WTC11 (cell line): ENCODE measurements around the gene FNDC3B. TPM values are rescaled to one million over a fixed set of nuclear protein-coding genes. Genes with fewer than 3 reads are reported as not detected.

Source experiments
- ATAC-seq: fragments of 200-7000 bp; cut with Tn5 transposase; 2 replicates; pipeline ENCODE4 v1.10.0; 2021; ENCODE audit warnings: mild to moderate bottlenecking, moderate library complexity
- CTCF ChIA-PET: fragments of 300-600 bp; sonication (Branson Sonifier 250); formaldehyde crosslinking; loops from one replicate; lab custom pipeline; 2021; ENCODE audit warnings: antibody characterized with exemption; lab: Charles Lee
- POLR2A ChIA-PET: fragments of 350-600 bp; sonication (Branson Sonifier 250); formaldehyde crosslinking; loops from one replicate; lab custom pipeline; 2021; ENCODE audit warnings: antibody characterized with exemption; lab: Charles Lee
- DNase-seq: peaks from one replicate; pipeline ENCODE4 v3.0.0; 2021; ENCODE audit warnings: low spot score
- H3K27ac Mint-ChIP-seq: 2 replicates; pipeline ENCODE4 v1.8.0; 2021; ENCODE audit warnings: mixed read lengths
- H3K27me3 Mint-ChIP-seq: 2 replicates; pipeline ENCODE4 v1.8.0; 2021; ENCODE audit warnings: low read depth, mild to moderate bottlenecking, moderate library complexity, mixed read lengths
- H3K36me3 Mint-ChIP-seq: 2 replicates; pipeline ENCODE4 v1.8.0; 2021; ENCODE audit warnings: mixed read lengths
- H3K4me1 Mint-ChIP-seq: 2 replicates; pipeline ENCODE4 v1.8.0; 2022; ENCODE audit warnings: mixed read lengths
- H3K4me3 Mint-ChIP-seq: 2 replicates; pipeline ENCODE4 v1.8.0; 2021; ENCODE audit warnings: mild to moderate bottlenecking, moderate library complexity, mixed read lengths
- H3K9me3 Mint-ChIP-seq: 2 replicates; pipeline ENCODE4 v1.8.0; 2021; ENCODE audit warnings: mixed read lengths
- CBFB ChIP-seq: sonication (generic); formaldehyde crosslinking; IDR thresholded peaks from 2 replicates; pipeline ENCODE4 v1.8.1; 2022; ENCODE audit warnings: mild to moderate bottlenecking, low read depth, missing genetic modification reagents
- ETV6 ChIP-seq: sonication (generic); formaldehyde crosslinking; IDR thresholded peaks from 2 replicates; pipeline ENCODE4 v1.8.1; 2022; ENCODE audit warnings: mild to moderate bottlenecking, missing genetic modification reagents
- GABPB1 ChIP-seq: sonication (generic); formaldehyde crosslinking; IDR thresholded peaks from 2 replicates; pipeline ENCODE4 v1.8.1; 2023; ENCODE audit warnings: mild to moderate bottlenecking, missing genetic modification reagents
- SP1 ChIP-seq: sonication (generic); formaldehyde crosslinking; conservative IDR thresholded peaks from 2 replicates; pipeline ENCODE4 v1.8.1; 2022; ENCODE audit warnings: missing genetic modification reagents
- ZNF121 ChIP-seq: sonication (generic); formaldehyde crosslinking; IDR thresholded peaks from 2 replicates; pipeline ENCODE4 v1.8.0; 2023; ENCODE audit warnings: missing genetic modification reagents
- ZNF423 ChIP-seq: fragments of 250-450 bp; sonication (Bioruptor Pico); IDR thresholded peaks from 2 replicates; pipeline ENCODE4 v2.1.2; 2022; ENCODE audit warnings: mild to moderate bottlenecking, moderate library complexity
- ZNF671 ChIP-seq: fragments of 250-450 bp; sonication (Bioruptor Pico); IDR thresholded peaks from 2 replicates; pipeline ENCODE4 v1.8.0; 2021; ENCODE audit warnings: mild to moderate bottlenecking
- total RNA-seq: library from RNA; stranded (reverse); gene quantifications from 3 replicates; pipeline ENCODE4 v1.2.3, GENCODE V29; 2021
- TF ChIP-seq, protein P1 (sequence below): fragments of 250-450 bp; sonication (Bioruptor Pico); IDR thresholded peaks from 2 replicates; pipeline ENCODE4 v1.9.0; 2021; ENCODE audit warnings: mild to moderate bottlenecking
- TF ChIP-seq, protein P2 (sequence below): fragments of 250-450 bp; sonication (Bioruptor Pico); IDR thresholded peaks from 2 replicates; pipeline ENCODE4 v1.9.0; 2021; ENCODE audit warnings: moderate library complexity, mild to moderate bottlenecking, inconsistent platforms, borderline replicate concordance
- TF ChIP-seq, protein P3 (sequence below): fragments of 250-450 bp; sonication (Bioruptor Pico); IDR thresholded peaks from 2 replicates; pipeline ENCODE4 v2.1.2; 2022; ENCODE audit warnings: mild to moderate bottlenecking, moderate library complexity
- TF ChIP-seq, protein P4 (sequence below): sonication (generic); formaldehyde crosslinking; IDR thresholded peaks from 2 replicates; pipeline ENCODE4 v1.8.1; 2022; ENCODE audit warnings: low read depth, missing genetic modification reagents, borderline replicate concordance
- TF ChIP-seq, protein P5 (sequence below): sonication (generic); formaldehyde crosslinking; IDR thresholded peaks from 2 replicates; pipeline ENCODE4 v1.8.1; 2023; ENCODE audit warnings: mild to moderate bottlenecking, missing genetic modification reagents, borderline replicate concordance
- TF ChIP-seq, protein P6 (sequence below): fragments of 250-450 bp; sonication (Bioruptor Pico); IDR thresholded peaks from 2 replicates; pipeline ENCODE4 v1.9.0; 2021; ENCODE audit warnings: mild to moderate bottlenecking

The FNDC3B gene
- total RNA-seq, 1 experiment from 2014 or later: 42.8 TPM

DNA sequence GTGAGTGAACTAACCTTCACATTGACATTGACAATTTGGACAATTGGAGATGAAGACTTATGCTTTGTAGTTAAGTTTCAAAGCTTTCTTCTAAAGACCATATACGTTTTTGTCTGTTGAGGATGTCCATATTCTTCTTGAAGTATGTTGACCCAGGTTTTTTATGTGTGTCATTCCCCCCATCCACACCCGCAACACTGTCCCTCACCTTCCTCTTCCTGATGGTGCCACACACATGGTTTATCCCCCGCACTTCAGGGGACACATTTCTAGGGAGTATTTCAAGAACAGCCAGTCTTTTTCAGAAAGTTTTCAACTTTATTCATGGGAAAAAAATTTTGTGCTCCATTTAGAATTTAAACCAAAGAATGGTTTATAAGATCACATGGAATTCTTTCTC, 303.7 kb downstream of the FNDC3B start (continued):
- TF ChIP-seq ZNF423 (CRISPR knock-in tag): no peak

DNA sequence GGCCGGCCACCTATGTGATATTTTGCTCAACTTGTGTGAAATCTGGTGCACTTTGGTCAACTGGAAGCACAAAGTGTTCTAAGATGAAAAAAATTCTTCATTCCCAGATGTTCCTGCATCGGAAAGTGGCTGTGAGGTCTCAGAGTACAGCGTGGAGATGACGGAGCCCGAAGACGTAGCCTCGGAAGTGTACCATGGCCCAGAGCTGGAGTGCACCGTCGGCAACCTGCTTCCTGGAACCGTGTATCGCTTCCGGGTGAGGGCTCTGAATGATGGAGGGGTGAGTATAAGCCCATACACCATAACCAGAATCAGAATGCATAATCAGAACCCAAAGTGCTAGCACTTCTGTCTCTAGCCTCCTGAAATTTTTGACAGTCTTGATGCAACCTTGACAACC, 304.6 kb downstream of the FNDC3B start:
- peaks cover 50% of the 10 kb centered on the region for H3K36me3 Mint-ChIP-seq

DNA sequence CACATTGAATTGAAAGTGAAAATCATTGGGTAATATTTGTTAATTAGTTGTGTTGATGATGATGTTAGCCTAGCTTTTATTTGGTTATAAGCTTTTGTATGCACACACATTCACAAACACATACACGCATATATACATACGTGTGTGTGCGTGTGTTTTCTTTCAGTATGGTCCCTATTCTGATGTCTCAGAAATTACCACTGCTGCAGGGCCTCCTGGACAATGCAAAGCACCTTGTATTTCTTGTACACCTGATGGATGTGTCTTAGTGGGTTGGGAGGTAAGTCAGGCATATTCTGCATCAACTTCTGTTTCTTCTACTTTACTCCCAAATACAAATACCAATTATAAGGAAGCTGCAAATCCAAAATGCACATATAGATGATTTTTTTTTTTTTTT, 306.8 kb downstream of the FNDC3B start:
- no peak overlapping the region for H3K27ac Mint-ChIP-seq
- ChIA-PET POLR2A (no interaction called here), CTCF (no interaction called here)
- H3K4me3 Mint-ChIP-seq: no peak overlapping the region
- H3K27me3 Mint-ChIP-seq: no peaks in the 10 kb centered on the region
- ATAC-seq (no peak), DNase-seq (no peak)
- no peaks in the 10 kb centered on the region for H3K9me3 Mint-ChIP-seq
- peaks cover 57% of the 10 kb centered on the region for H3K36me3 Mint-ChIP-seq
- H3K4me1 Mint-ChIP-seq: no peaks in the 10 kb centered on the region
- TF ChIP-seq ZNF121 (CRISPR knock-in tag) (no peak), CBFB (CRISPR knock-in tag) (no peak), SP1 (CRISPR knock-in tag) (no peak), ETV6 (CRISPR knock-in tag) (no peak), ZNF671 (no peak)
- TF ChIP-seq, protein P1, sequence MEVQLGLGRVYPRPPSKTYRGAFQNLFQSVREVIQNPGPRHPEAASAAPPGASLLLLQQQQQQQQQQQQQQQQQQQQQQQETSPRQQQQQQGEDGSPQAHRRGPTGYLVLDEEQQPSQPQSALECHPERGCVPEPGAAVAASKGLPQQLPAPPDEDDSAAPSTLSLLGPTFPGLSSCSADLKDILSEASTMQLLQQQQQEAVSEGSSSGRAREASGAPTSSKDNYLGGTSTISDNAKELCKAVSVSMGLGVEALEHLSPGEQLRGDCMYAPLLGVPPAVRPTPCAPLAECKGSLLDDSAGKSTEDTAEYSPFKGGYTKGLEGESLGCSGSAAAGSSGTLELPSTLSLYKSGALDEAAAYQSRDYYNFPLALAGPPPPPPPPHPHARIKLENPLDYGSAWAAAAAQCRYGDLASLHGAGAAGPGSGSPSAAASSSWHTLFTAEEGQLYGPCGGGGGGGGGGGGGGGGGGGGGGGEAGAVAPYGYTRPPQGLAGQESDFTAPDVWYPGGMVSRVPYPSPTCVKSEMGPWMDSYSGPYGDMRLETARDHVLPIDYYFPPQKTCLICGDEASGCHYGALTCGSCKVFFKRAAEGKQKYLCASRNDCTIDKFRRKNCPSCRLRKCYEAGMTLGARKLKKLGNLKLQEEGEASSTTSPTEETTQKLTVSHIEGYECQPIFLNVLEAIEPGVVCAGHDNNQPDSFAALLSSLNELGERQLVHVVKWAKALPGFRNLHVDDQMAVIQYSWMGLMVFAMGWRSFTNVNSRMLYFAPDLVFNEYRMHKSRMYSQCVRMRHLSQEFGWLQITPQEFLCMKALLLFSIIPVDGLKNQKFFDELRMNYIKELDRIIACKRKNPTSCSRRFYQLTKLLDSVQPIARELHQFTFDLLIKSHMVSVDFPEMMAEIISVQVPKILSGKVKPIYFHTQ: no peak
- TF ChIP-seq, protein P2, sequence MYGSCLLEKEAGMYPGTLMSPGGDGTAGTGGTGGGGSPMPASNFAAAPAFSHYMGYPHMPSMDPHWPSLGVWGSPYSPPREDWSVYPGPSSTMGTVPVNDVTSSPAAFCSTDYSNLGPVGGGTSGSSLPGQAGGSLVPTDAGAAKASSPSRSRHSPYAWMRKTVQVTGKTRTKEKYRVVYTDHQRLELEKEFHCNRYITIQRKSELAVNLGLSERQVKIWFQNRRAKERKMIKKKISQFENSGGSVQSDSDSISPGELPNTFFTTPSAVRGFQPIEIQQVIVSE (CRISPR knock-in tag): no peak
- TF ChIP-seq, protein P3, sequence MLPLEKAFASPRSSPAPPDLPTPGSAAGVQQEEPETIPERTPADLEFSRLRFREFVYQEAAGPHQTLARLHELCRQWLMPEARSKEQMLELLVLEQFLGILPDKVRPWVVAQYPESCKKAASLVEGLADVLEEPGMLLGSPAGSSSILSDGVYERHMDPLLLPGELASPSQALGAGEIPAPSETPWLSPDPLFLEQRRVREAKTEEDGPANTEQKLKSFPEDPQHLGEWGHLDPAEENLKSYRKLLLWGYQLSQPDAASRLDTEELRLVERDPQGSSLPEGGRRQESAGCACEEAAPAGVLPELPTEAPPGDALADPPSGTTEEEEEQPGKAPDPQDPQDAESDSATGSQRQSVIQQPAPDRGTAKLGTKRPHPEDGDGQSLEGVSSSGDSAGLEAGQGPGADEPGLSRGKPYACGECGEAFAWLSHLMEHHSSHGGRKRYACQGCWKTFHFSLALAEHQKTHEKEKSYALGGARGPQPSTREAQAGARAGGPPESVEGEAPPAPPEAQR (CRISPR knock-in tag): no peak
- TF ChIP-seq, protein P4, sequence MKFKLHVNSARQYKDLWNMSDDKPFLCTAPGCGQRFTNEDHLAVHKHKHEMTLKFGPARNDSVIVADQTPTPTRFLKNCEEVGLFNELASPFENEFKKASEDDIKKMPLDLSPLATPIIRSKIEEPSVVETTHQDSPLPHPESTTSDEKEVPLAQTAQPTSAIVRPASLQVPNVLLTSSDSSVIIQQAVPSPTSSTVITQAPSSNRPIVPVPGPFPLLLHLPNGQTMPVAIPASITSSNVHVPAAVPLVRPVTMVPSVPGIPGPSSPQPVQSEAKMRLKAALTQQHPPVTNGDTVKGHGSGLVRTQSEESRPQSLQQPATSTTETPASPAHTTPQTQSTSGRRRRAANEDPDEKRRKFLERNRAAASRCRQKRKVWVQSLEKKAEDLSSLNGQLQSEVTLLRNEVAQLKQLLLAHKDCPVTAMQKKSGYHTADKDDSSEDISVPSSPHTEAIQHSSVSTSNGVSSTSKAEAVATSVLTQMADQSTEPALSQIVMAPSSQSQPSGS (CRISPR knock-in tag): no peak
- TF ChIP-seq, protein P5, sequence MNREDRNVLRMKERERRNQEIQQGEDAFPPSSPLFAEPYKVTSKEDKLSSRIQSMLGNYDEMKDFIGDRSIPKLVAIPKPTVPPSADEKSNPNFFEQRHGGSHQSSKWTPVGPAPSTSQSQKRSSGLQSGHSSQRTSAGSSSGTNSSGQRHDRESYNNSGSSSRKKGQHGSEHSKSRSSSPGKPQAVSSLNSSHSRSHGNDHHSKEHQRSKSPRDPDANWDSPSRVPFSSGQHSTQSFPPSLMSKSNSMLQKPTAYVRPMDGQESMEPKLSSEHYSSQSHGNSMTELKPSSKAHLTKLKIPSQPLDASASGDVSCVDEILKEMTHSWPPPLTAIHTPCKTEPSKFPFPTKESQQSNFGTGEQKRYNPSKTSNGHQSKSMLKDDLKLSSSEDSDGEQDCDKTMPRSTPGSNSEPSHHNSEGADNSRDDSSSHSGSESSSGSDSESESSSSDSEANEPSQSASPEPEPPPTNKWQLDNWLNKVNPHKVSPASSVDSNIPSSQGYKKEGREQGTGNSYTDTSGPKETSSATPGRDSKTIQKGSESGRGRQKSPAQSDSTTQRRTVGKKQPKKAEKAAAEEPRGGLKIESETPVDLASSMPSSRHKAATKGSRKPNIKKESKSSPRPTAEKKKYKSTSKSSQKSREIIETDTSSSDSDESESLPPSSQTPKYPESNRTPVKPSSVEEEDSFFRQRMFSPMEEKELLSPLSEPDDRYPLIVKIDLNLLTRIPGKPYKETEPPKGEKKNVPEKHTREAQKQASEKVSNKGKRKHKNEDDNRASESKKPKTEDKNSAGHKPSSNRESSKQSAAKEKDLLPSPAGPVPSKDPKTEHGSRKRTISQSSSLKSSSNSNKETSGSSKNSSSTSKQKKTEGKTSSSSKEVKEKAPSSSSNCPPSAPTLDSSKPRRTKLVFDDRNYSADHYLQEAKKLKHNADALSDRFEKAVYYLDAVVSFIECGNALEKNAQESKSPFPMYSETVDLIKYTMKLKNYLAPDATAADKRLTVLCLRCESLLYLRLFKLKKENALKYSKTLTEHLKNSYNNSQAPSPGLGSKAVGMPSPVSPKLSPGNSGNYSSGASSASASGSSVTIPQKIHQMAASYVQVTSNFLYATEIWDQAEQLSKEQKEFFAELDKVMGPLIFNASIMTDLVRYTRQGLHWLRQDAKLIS (CRISPR knock-in tag): no peak

More for the DNA sequence above, 304.6 kb downstream of the FNDC3B start:
- H3K27me3 Mint-ChIP-seq: no peaks in the 10 kb centered on the region
- TF ChIP-seq, protein P3 (CRISPR knock-in tag): no peak
- TF ChIP-seq CBFB (CRISPR knock-in tag): no peak
- TF ChIP-seq GABPB1 (CRISPR knock-in tag): no peak
- TF ChIP-seq, protein P6, sequence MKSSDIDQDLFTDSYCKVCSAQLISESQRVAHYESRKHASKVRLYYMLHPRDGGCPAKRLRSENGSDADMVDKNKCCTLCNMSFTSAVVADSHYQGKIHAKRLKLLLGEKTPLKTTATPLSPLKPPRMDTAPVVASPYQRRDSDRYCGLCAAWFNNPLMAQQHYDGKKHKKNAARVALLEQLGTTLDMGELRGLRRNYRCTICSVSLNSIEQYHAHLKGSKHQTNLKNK (CRISPR knock-in tag): no peak
- TF ChIP-seq, all 79 proteins: peak for 0
- H3K4me1 Mint-ChIP-seq: no peaks in the 10 kb centered on the region
- DNase-seq (no peak), ATAC-seq (no peak)
- no peak overlapping the region for H3K27ac Mint-ChIP-seq
- no peaks in the 10 kb centered on the region for H3K9me3 Mint-ChIP-seq
- no peak overlapping the region for H3K4me3 Mint-ChIP-seq
- CTCF ChIA-PET: no interaction called here
- POLR2A ChIA-PET: no interaction called here
